OCI-LY1 (cell line): ENCODE results near the gene ZDHHC11B.

Experiments
- H2AFZ ChIP-seq: fragments of 200-600 bp; sonication (generic), shearing (Covaris generic); 2 replicates; pipeline ENCODE4 v1.6.0; 2014; ENCODE audit warnings: antibody characterized with exemption, mild to moderate bottlenecking, low read length
- H3F3A ChIP-seq: fragments of 200-600 bp; sonication (generic), shearing (Covaris generic); 2 replicates; pipeline ENCODE4 v1.6.0; 2014; ENCODE audit warnings: mild to moderate bottlenecking, antibody characterized with exemption, low read length, moderate library complexity; ENCODE audit not compliant: insufficient read depth
- H3K27ac ChIP-seq: fragments of 200-600 bp; sonication (generic); 2 replicates; pipeline ENCODE4 v1.5.1; 2014; ENCODE audit warnings: low read length, mixed run types, mild to moderate bottlenecking, low read depth; ENCODE audit not compliant: poor library complexity, severe bottlenecking
- H3K27me3 ChIP-seq: fragments of 200-600 bp; sonication (generic); 2 replicates; pipeline ENCODE4 v1.6.0; 2014; ENCODE audit warnings: antibody characterized with exemption, mild to moderate bottlenecking, low read length, moderate library complexity; ENCODE audit not compliant: insufficient read depth
- H3K36me3 ChIP-seq: fragments of 200-600 bp; sonication (generic); 2 replicates; pipeline ENCODE4 v1.6.1; 2014; ENCODE audit warnings: mild to moderate bottlenecking, antibody characterized with exemption, low read length, moderate library complexity, mixed read lengths; ENCODE audit not compliant: insufficient read depth
- H3K4me1 ChIP-seq: fragments of 200-600 bp; sonication (generic); 2 replicates; pipeline ENCODE4 v1.5.1; 2014; ENCODE audit warnings: mild to moderate bottlenecking, low read length, moderate library complexity; ENCODE audit not compliant: insufficient read depth, severe bottlenecking
- H3K4me2 ChIP-seq: fragments of 200-600 bp; sonication (generic), shearing (Covaris generic); 2 replicates; pipeline ENCODE4 v1.6.1; 2014; ENCODE audit warnings: low read length
- H3K4me3 ChIP-seq: fragments of 200-600 bp; sonication (generic); 2 replicates; pipeline ENCODE4 v1.5.1; 2014; ENCODE audit warnings: low read length, low read depth, mild to moderate bottlenecking, mixed read lengths; ENCODE audit not compliant: poor library complexity, severe bottlenecking
- H3K79me2 ChIP-seq: fragments of 200-600 bp; shearing (Covaris generic); 2 replicates; pipeline ENCODE4 v1.6.1; 2016; ENCODE audit warnings: mixed run types, low read length, mixed read lengths; ENCODE audit not compliant: insufficient read depth
- H3K9ac ChIP-seq: fragments of 200-600 bp; sonication (generic), shearing (Covaris generic); 2 replicates; pipeline ENCODE4 v1.6.1; 2014; ENCODE audit warnings: mild to moderate bottlenecking, low read length, mixed read lengths
- H3K9me2 ChIP-seq: fragments of 200-600 bp; sonication (generic), shearing (Covaris generic); 2 replicates; pipeline ENCODE4 v1.6.1; 2014; ENCODE audit warnings: low read depth, mild to moderate bottlenecking, low read length, mixed read lengths
- H3K9me3 ChIP-seq: fragments of 200-600 bp; shearing (Covaris generic); 2 replicates; pipeline ENCODE4 v1.6.1; 2014; ENCODE audit warnings: low read length, mixed read lengths
- H4K20me1 ChIP-seq: fragments of 200-600 bp; sonication (generic), shearing (Covaris generic); 2 replicates; pipeline ENCODE4 v1.6.0; 2016; ENCODE audit warnings: mild to moderate bottlenecking, low read length; ENCODE audit not compliant: insufficient read depth
- CTCF ChIP-seq: fragments of 200-600 bp; sonication (generic), shearing (Covaris generic); IDR thresholded peaks from 2 replicates; pipeline ENCODE4 v1.5.1; 2017; ENCODE audit warnings: mild to moderate bottlenecking, antibody characterized with exemption, low read length, moderate library complexity, mixed read lengths
- EZH2 ChIP-seq: fragments of 200-600 bp; sonication (generic), shearing (Covaris generic); IDR thresholded peaks from 2 replicates; pipeline ENCODE4 v1.8.0; 2017; ENCODE audit warnings: borderline replicate concordance, mixed run types, mild to moderate bottlenecking, antibody characterized with exemption, low read length, moderate library complexity, mixed read lengths

The ZDHHC11B gene

GRCh38 chr5:668283-668995 lies 116.1 kb downstream of the ZDHHC11B start:
- H3K36me3 ChIP-seq: peaks cover 21% of the 10 kb centered on the region; the same call in 1 of the 2 replicates
- no peaks in the 10 kb centered on the region for H3K9me2 ChIP-seq
- no peak overlapping the region for H3K4me3 ChIP-seq
- H3K4me1 ChIP-seq: no peaks in the 10 kb centered on the region
- no peak for TF ChIP-seq CTCF
- H3F3A ChIP-seq: no peaks in the 10 kb centered on the region
- no peak overlapping the region for H3K9ac ChIP-seq
- no peak overlapping the region for H3K4me2 ChIP-seq
- H3K79me2 ChIP-seq: no peaks in the 10 kb centered on the region
- no peaks in the 10 kb centered on the region for H3K27me3 ChIP-seq
- H4K20me1 ChIP-seq: no peaks in the 10 kb centered on the region
- H2AFZ ChIP-seq: no peak overlapping the region
- H3K9me3 ChIP-seq: no peaks in the 10 kb centered on the region
- no peak overlapping the region for H3K27ac ChIP-seq

- Histone ChIP-seq H3K9ac (no peak overlapping the region), H3K27me3 (no peaks in the 10 kb centered on the region), H4K20me1 (no peaks in the 10 kb centered on the region), H3K4me3 (no peak overlapping the region), H3K9me3 (no peaks in the 10 kb centered on the region), H3K27ac (no peak overlapping the region), H3K4me1 (no peaks in the 10 kb centered on the region), H3K9me2 (no peaks in the 10 kb centered on the region), H2AFZ (no peak overlapping the region), H3K4me2 (no peak overlapping the region), H3F3A (no peaks in the 10 kb centered on the region), H3K36me3 (peaks cover 21% of the 10 kb centered on the region), H3K79me2 (no peaks in the 10 kb centered on the region)
- TF ChIP-seq EZH2: no peak
- TF ChIP-seq CTCF: no peak
Measured at GRCh38 chr5:666816-667498, 117.6 kb downstream of the ZDHHC11B start.

GRCh38 chr5:665956-666711 lies 118.4 kb downstream of the ZDHHC11B start:
- Histone ChIP-seq H3K79me2 (no peaks in the 10 kb centered on the region), H3K9me3 (no peaks in the 10 kb centered on the region), H3K27ac (no peak overlapping the region), H3K4me3 (no peak overlapping the region), H3K27me3 (no peaks in the 10 kb centered on the region), H4K20me1 (no peaks in the 10 kb centered on the region), H3K4me1 (no peaks in the 10 kb centered on the region), H3K36me3 (peaks cover 21% of the 10 kb centered on the region), H3K9me2 (no peaks in the 10 kb centered on the region), H3K4me2 (no peak overlapping the region), H2AFZ (no peak overlapping the region), H3K9ac (no peak overlapping the region), H3F3A (no peaks in the 10 kb centered on the region)
- no peak for TF ChIP-seq EZH2
- no peak for TF ChIP-seq CTCF
